Fibroblast of lung (primary cell): Measurements from ENCODE around the gene TPSD1. TPM values are rescaled to one million over a fixed set of nuclear protein-coding genes. Genes with fewer than 3 reads are reported as not detected.

Experiments
- DNase-seq, 2 donors: peaks; one replicate each; pipeline versions ENCODE4 v3.0.0 to v3.0.0-alpha.2; 2010; ENCODE audit warnings: low read depth in 2 of 2
- H2AFZ ChIP-seq: 2 replicates; pipeline ENCODE4 v1.5.1; 2012; ENCODE audit warnings: low read length, control low read depth, inconsistent platforms
- H3K27ac ChIP-seq: 2 replicates; pipeline ENCODE4 v1.5.1; 2011; ENCODE audit warnings: low read length, control low read depth; ENCODE audit not compliant: insufficient read depth
- H3K27me3 ChIP-seq: 2 replicates; pipeline ENCODE4 v1.5.1; 2011; ENCODE audit warnings: mild to moderate bottlenecking, low read length; ENCODE audit not compliant: control insufficient read depth, insufficient read depth
- H3K36me3 ChIP-seq: 2 replicates; pipeline ENCODE4 v1.5.1; 2011; ENCODE audit warnings: low read length; ENCODE audit not compliant: control insufficient read depth, insufficient read depth
- H3K4me1 ChIP-seq: 2 replicates; pipeline ENCODE4 v1.5.1; 2011; ENCODE audit warnings: low read length; ENCODE audit not compliant: control insufficient read depth, insufficient read depth; ENCODE audit errors: extremely low read depth
- H3K4me2 ChIP-seq: 2 replicates; pipeline ENCODE4 v1.5.1; 2011; ENCODE audit warnings: low read length, control low read depth; ENCODE audit not compliant: insufficient read depth; ENCODE audit errors: extremely low read depth
- H3K4me3 ChIP-seq, 4 experiments: fragments of 200-600 bp in 1 of 4; sonication (generic) in 1 of 4; replicated peaks in 1 of 4; 2 replicates each; pipeline ENCODE4 v1.5.1; 2011 to 2016; ENCODE audit warnings: low read length in 4 of 4, low read depth in 3 of 4, mild to moderate bottlenecking in 3 of 4, control low read depth in 2 of 4, inconsistent platforms in 1 of 4, mixed read lengths in 1 of 4; ENCODE audit not compliant: insufficient read depth in 1 of 4; ENCODE audit errors: control extremely low read depth in 1 of 4
- H3K79me2 ChIP-seq: 2 replicates; pipeline ENCODE4 v1.5.1; 2012; ENCODE audit warnings: mild to moderate bottlenecking, low read length, inconsistent platforms; ENCODE audit not compliant: control insufficient read depth, insufficient read depth
- H3K9ac ChIP-seq: 2 replicates; pipeline ENCODE4 v1.5.1; 2011; ENCODE audit warnings: mild to moderate bottlenecking, low read length, control low read depth; ENCODE audit not compliant: insufficient read depth
- H3K9me3 ChIP-seq: 2 replicates; pipeline ENCODE4 v1.5.1; 2012; ENCODE audit warnings: low read depth, low read length; ENCODE audit not compliant: control insufficient read depth, insufficient read depth
- H4K20me1 ChIP-seq: 2 replicates; pipeline ENCODE4 v1.5.1; 2011; ENCODE audit warnings: low read length; ENCODE audit not compliant: control insufficient read depth, insufficient read depth; ENCODE audit errors: extremely low read depth
- EZH2 ChIP-seq: IDR thresholded peaks from 2 replicates; pipeline ENCODE4 v1.5.1; 2012; ENCODE audit warnings: low read length, control low read depth, mild to moderate bottlenecking; ENCODE audit errors: missing control alignments
- polyA plus RNA-seq, 2 donors: library from polyadenylated mRNA; depleted of rRNA in 1 of 2; stranded (reverse) in 1 of 2; unstranded in 1 of 2; fragments of >200 nt; gene quantifications; 2 replicates each; pipeline ENCODE4 v1.2.1, GENCODE V29; 2011 to 2012; ENCODE audit warnings: missing spikeins in 1 of 2
- total RNA-seq: library from RNA; depleted of rRNA; stranded (reverse); fragments of >200 nt; gene quantifications from 2 replicates; pipeline ENCODE4 v1.2.1, GENCODE V29; 2014
- TF ChIP-seq, protein P1 (sequence below), 2 donors: IDR thresholded peaks in 1 of 2; conservative IDR thresholded peaks in 1 of 2; 1 replicate in 1 of 2; 2 replicates in 1 of 2; pipeline ENCODE4 v1.5.1; 2011 to 2012; ENCODE audit warnings: low read length in 2 of 2, control low read depth in 1 of 2, inconsistent platforms in 1 of 2, low read depth in 1 of 2, mild to moderate bottlenecking in 1 of 2

Gene TPSD1
- total and polyA plus RNA-seq, 2 donors (not counting 1 experiment from before 2014, with no cell fraction given), result not detected

DNA sequence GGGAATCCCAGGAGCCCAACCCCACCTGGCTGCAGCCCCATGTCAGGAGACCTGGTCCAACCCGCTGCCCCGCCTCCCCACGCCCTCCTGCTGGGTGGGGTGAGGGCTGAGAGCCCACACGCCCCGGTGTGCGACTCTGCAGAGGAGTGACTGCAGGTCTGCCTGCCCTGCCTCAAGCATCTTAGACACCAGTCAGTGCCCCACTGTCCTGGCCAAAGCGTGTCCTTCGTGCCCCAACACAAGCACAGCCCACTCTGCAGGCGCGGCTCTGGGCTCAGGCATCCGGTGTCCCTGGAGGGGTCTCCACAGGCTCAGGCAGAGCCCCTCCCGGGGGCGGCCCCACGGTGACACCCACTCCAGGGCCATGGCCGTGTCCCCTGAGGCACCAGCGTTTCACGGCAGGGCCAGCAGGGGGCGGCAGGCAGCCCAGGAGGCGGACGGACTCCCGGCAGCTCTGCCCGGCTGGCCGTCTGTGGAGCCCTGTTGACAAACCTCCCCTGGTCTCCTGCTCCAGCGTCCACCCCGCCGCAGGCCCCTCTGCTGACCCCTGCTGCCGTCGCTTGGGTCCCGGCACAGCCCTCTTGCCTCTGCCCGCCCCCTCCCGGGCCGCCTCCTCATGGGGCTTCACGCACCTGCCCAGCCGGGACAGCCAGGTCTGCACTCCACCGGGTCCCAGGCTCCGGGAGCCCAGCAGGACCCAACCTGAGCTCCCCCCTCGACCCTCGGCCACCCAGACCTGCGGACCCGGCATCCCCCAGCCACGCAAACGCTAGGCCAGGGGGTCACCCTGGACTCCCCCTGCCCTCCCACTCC is 45.0 kb downstream of the TPSD1 start:
- Histone ChIP-seq H3K4me2 (peak overlapping the region; percentile 35), H2AFZ (no peak overlapping the region)
- TF ChIP-seq, protein P1, sequence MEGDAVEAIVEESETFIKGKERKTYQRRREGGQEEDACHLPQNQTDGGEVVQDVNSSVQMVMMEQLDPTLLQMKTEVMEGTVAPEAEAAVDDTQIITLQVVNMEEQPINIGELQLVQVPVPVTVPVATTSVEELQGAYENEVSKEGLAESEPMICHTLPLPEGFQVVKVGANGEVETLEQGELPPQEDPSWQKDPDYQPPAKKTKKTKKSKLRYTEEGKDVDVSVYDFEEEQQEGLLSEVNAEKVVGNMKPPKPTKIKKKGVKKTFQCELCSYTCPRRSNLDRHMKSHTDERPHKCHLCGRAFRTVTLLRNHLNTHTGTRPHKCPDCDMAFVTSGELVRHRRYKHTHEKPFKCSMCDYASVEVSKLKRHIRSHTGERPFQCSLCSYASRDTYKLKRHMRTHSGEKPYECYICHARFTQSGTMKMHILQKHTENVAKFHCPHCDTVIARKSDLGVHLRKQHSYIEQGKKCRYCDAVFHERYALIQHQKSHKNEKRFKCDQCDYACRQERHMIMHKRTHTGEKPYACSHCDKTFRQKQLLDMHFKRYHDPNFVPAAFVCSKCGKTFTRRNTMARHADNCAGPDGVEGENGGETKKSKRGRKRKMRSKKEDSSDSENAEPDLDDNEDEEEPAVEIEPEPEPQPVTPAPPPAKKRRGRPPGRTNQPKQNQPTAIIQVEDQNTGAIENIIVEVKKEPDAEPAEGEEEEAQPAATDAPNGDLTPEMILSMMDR (conservative IDR thresholded peaks at IDR 0.05 in 1 of 2, IDR thresholded peaks at IDR 0.05 in 1 of 2; ENCODE audit: low read depth in 1 of 2, low read length in 2 of 2), result peak; percentile 66 to 75
- TF ChIP-seq EZH2, result no peak

DNA sequence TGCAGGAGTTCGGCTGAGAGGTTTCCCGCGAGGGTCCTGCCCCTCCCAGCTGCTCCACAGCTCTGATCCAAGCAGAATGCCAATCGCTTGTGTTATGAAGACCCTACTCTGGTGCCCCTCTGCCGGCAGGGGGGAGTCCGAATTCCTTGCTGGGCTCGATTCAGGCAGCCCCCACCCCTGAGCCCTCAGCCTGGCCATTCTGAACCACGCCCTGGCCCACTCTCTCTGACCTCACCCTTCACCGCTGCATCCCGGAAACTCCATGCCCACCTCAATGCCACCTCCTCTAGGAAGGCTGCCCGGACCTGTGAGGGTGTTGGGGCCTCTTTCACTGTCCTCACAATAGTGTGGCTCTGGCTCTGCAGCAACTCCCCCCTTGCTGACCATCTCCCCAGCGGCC is 45.7 kb downstream of the TPSD1 start:
- Histone ChIP-seq H3K9me3 (no peaks in the 10 kb centered on the region), H3K9ac (no peak overlapping the region), H4K20me1 (no peaks in the 10 kb centered on the region), H2AFZ (no peak overlapping the region), H3K4me3 (no peak overlapping the region), H3K79me2 (no peaks in the 10 kb centered on the region), H3K4me1 (peaks cover 5% of the 10 kb centered on the region), H3K36me3 (no peaks in the 10 kb centered on the region), H3K27me3 (no peaks in the 10 kb centered on the region), H3K27ac (no peak overlapping the region), H3K4me2 (no peak overlapping the region)
- DNase-seq, result no peak
- TF ChIP-seq, protein P1 (conservative IDR thresholded peaks at IDR 0.05 in 1 of 2, IDR thresholded peaks at IDR 0.05 in 1 of 2; ENCODE audit: low read depth in 1 of 2, low read length in 2 of 2), result no peak
- no peak for TF ChIP-seq EZH2

More for the DNA sequence above, 45.0 kb downstream of the TPSD1 start:
- Histone ChIP-seq H3K27ac (no peak overlapping the region), H3K4me1 (peaks cover 5% of the 10 kb centered on the region), H3K27me3 (no peaks in the 10 kb centered on the region), H4K20me1 (no peaks in the 10 kb centered on the region), H3K79me2 (no peaks in the 10 kb centered on the region), H3K9ac (no peak overlapping the region), H3K4me3 (peak overlapping the region in 1 of 4 experiments; percentile 10), H3K9me3 (no peaks in the 10 kb centered on the region), H3K36me3 (no peaks in the 10 kb centered on the region)
- DNase-seq, result peak in 1 of 2 donors; percentile 18

DNA sequence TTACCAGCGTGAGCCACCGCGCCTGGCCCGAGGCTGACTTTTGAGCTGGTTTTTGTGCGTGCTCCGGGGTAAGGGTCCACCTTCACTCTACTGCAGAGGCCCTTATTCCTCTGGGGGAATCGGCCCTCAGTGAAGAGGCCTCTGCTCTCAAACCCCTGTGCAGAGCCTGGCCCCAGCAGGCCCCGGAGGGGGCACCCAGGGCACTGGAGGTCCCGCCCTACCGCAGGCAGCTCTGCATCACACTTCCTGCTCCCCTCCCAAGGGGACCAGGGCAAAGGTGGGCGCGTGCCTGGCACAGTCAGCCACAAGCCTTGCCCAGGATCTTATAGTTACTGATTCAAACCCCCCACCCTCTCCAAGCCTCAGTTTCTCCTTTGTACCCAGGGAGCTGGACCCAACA is 50.0 kb downstream of the TPSD1 start:
- H3K9ac ChIP-seq, result no peak overlapping the region
- H4K20me1 ChIP-seq, result no peaks in the 10 kb centered on the region
- TF ChIP-seq, protein P1 (conservative IDR thresholded peaks at IDR 0.05 in 1 of 2, IDR thresholded peaks at IDR 0.05 in 1 of 2; ENCODE audit: low read depth in 1 of 2, low read length in 2 of 2), result no peak
- no peaks in the 10 kb centered on the region for H3K9me3 ChIP-seq
- no peak overlapping the region for H3K4me3 ChIP-seq
- H3K27ac ChIP-seq, result no peak overlapping the region
- peaks cover 10% of the 10 kb centered on the region for H3K79me2 ChIP-seq
- no peaks in the 10 kb centered on the region for H3K36me3 ChIP-seq
- no peak for DNase-seq
- no peaks in the 10 kb centered on the region for H3K4me1 ChIP-seq
- no peak overlapping the region for H3K4me2 ChIP-seq
- H2AFZ ChIP-seq, result no peak overlapping the region
- H3K27me3 ChIP-seq, result no peaks in the 10 kb centered on the region
